NOMO-1 treated with dmso at 0.1 percent for 144 hours (cell line): Measurements from ENCODE around the gene FUCA2.
"Not testable (repeated sequence)": the region's sequence is repeated elsewhere in the genome, so short reads cannot be mapped to it uniquely, and the experiment has no call there.

Experiments used
- DNase-seq: peaks from one replicate; lab custom pipeline; 2025; ENCODE audit not compliant: unreplicated experiment; lab: John Stamatoyannopoulos, UW

FUCA2 gene

DNA sequence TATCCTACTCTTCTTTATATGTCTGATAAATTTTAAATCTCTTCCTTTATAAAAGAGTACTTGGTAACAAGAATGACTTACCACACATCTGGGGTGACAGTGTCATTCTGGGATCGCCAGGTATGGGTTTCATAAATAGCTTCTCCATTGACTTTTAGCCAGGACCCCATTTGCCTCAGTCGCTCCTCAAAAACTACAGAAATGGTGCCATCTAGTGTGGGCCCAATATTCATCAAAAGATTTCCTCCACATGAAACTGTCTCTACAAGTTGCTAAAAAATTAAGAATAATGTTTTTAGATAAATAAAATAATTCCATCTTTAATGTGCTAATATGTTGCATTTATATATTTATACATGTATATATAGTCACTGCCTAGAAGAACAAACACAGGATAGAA lies 9.7 kb downstream of the FUCA2 start:
- no peak for DNase-seq

- no peak for DNase-seq
These were observed 13.1 kb downstream of the FUCA2 start for GRCh38 chr6:143498428-143498827.

GRCh38 chr6:143496974-143497373 lies 14.5 kb downstream of the FUCA2 start:
- DNase-seq = no peak

- DNase-seq = no peak
These were observed 20.7 kb downstream of the FUCA2 start for GRCh38 chr6:143490775-143491174.

GRCh38 chr6:143490244-143490643 lies 21.3 kb downstream of the FUCA2 start:
- DNase-seq = no peak

- DNase-seq = no peak
These were observed 24.8 kb downstream of the FUCA2 start for GRCh38 chr6:143486752-143487151.

- DNase-seq = no peak
These were observed 25.6 kb downstream of the FUCA2 start for GRCh38 chr6:143485967-143486366.

DNA sequence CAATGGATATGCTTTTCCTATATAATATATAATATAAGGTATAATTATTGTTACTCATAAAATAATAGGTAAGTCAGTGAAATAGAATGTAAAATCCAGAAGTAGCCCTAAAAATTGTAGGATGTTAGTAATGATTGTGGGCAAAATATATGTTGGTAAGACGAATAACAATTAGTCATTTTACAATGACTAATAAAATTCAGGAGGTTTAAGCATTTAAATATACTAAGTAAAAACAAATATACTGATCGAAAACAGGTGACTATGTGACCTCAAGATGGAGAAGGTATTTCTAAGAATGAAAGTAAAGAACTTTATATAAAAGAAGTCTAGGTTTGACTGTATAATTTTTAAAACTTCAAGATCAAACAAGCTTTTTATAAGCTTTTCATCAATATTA lies 28.9 kb downstream of the FUCA2 start:
- DNase-seq = no peak

GRCh38 chr6:143478479-143479062 lies 32.9 kb downstream of the FUCA2 start:
- DNase-seq = no peak

GRCh38 chr6:143476545-143476944 lies 35.0 kb downstream of the FUCA2 start:
- DNase-seq = no peak

DNA sequence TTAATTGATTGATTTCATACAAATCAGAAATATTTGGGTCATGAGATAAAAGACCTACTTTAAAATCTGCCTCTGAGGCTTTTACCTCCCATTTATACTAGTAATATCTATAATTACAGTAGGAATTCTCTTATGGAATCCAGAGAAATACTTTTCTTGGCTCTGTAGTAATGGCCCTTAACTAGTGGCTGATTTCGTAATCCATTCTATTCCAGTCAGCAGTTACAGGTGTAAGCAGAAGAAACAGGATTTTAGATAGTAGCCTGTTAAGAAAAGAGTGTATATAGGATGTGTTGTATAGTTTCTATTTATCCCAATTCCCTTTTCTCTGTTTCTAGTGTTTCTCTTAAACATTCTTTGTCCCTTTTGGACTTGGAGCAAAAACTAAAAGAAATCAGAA lies 39.7 kb downstream of the FUCA2 start:
- no peak for DNase-seq

DNA sequence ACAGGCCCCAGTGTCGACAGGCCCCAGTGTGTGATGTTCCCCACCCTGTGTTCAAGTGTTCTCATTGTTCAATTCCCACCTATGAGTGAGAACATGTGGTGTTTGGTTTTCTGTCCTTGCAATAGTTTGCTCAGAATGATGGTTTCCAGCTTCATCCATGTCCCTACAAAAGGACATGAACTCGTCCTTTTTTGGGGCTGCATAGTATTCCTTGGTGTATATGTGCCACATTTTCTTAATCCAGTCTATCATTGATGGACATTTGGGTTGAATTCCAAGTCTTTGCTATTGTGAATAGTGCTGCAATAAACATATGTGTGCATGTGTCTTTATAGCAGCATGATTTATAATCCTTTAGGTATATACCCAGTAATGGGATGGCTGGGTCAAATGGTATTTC lies 42.7 kb downstream of the FUCA2 start:
- not testable (repeated sequence) for DNase-seq

GRCh38 chr6:143468026-143468425 lies 43.5 kb downstream of the FUCA2 start:
- DNase-seq = no peak

DNA sequence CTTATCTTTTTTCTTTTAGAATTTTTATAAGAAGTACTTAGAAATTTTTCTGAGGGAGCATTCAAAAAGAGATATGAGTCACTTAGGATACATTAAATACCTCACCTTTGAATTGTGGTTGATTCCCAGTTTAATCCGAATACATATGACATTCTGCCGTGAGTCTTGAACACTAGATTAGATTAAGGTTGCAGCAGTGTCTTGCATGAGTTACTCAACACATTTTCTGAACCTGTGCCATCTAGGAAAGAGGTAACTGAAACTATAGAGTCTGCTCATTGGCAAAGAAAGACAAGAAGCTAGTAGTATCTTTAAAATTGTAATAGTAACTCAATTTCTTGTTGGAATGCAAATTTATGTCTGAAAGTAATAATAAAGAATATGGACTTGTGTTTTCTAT lies 46.0 kb downstream of the FUCA2 start:
- no peak for DNase-seq

GRCh38 chr6:143457563-143458359 lies 53.8 kb downstream of the FUCA2 start:
- DNase-seq = no peak

GRCh38 chr6:143451531-143451930 lies 60.0 kb downstream of the FUCA2 start:
- DNase-seq = no peak

- peak; percentile 96 for DNase-seq
These were observed 60.8 kb downstream of the FUCA2 start, which contains the start of the genes ADAT2 and PEX3 for GRCh38 chr6:143450453-143451371. Gene ADAT2 (minus strand): TSS chr6:143450695. CDS start chr6:143450658, 37 bp downstream. Gene PEX3 (plus strand): TSS chr6:143450805. CDS start chr6:143451043, 238 bp downstream.

DNA sequence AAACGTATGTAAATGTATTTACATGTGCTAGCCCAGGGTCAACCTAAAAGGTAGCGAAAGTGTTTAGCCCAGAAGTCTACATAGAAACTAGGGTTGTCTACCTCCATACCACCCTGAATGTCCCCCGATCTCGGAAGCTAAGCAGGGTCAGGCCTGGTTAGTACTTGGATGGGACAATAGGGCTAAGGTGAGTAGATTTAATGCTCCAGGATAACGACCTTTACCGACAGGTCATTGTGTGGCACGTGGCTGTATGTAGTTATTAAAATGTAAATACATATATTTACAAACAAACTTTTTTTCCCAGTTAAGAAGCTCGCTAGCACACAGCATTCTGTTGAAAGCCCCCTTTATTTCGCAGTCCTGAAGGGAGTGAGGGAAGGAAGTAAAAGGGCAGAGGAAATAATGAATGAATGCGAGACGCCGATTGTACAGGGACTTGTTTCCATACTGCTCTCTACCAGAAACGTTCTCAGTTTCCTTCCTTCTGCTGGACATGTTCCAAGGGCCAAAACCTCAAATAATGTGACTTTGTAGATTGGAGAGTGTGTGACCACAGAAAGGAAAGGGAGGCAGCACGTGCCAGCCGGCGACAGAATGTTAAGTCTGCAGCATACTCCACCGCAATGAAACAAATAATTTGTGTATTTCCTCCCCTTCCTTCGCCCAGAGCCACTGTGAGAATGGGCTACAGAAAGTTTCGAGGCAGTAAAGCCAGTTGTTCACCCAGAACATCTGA lies 61.6 kb downstream of the FUCA2 start:
- DNase-seq = no peak

GRCh38 chr6:143449082-143449713 lies 62.3 kb downstream of the FUCA2 start:
- no peak for DNase-seq

DNA sequence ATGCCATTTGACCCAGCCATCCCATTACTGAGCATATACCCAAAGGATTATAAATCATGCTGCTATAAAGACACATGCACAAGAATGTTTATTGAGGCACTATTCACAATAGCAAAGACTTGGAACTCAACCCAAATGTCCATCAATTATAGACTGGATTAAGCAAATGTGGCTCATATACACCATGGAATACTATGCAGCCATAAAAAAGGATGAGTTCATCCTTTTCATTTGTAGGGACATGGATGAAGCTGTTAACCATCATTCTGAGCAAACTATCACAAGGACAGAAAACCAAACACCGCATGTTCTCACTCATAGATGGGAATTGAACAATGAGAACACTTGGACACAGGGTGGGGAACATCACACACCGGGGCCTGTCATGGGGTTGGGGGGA lies 63.7 kb downstream of the FUCA2 start:
- not testable (repeated sequence) for DNase-seq
